H1 (cell line): ENCODE data around the gene C3orf20. TPM values are rescaled to one million over a fixed set of nuclear protein-coding genes. Genes with fewer than 3 reads are reported as not detected.

Source experiments
- SUZ12 ChIP-seq: fragments of 200-600 bp; sonication (generic); IDR thresholded peaks from 2 replicates; pipeline ENCODE4 v1.6.1; 2012; ENCODE audit warnings: mild to moderate bottlenecking, inconsistent platforms, low read length, moderate library complexity, mixed read lengths
- polyA plus RNA-seq, 7 experiments: library from polyadenylated mRNA; depleted of rRNA in 3 of 7; stranded (reverse) in 5 of 7; unstranded in 2 of 7; fragments of >200 nt in 5 of 7; fragments of 200-250 nt in 2 of 7; gene quantifications; 1 replicate in 5 of 7; 2 replicates in 1 of 7; 4 replicates in 1 of 7; pipeline versions ENCODE4 v1.2.1 to v1.2.3, GENCODE V29; 2011 to 2013; ENCODE audit warnings: missing spikeins in 2 of 7, mixed read lengths in 2 of 7
- total RNA-seq: library from RNA; stranded (reverse); fragmentation: NEBNext Ultra II Directional; extraction: Animal tissue kit (Norgen Biotek cat#: 25700); gene quantifications from 2 replicates; pipeline ENCODE4 v1.2.1, GENCODE V29; 2021

C3orf20 gene
- total and polyA plus RNA-seq, 2 of the 8 experiments (the other 6 are each of a cell fraction or from before 2014, with no cell fraction given), result not detected

DNA sequence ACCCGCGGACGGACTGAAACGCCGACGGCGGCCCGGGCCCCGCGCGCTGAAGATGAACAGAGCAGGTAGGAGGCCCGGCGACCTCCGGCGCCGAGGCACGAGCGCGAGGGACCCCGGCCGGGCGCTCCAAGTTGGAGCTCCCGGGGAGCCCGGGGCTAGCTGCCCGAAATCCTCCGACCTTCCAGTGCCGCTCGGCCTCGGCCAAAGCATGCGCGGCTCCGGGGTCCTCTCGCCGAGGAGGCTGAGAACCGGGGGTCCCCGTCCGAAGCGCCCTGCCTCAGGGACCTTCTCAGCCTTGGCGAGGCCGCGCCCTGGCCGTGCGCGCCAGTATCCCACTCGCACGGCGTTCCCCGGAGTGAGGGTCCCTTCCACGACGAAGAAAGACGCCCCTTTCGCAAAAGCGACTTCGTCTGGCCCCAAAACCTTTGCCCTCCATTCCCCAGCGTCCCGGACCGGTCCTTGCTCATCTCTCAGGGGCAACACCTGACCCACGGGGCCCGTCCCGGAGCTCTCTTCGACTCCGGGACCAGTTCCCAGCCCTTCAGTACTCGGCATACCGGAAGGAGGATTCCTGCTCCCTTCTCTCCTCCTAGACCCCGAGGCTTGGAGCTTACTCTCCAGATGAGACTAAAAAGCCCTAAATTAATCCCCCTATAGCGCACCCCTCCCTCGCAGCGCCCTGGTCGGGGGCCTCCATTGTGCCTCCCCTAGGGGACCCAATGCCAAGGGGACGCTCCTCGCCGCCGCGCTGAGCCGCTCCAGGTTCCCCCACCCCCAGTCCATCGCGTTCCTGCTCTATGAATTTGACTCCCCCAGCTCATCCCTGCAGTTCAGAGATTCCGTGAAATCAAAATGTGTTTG is 136.1 kb downstream of the C3orf20 start (continued):
- TF ChIP-seq SUZ12, result peak; percentile 49; the same call in 1 of the 2 replicates
- TF ChIP-seq, all 59 proteins: peak for 4
